ENCODE results near the gene IFNK.

Gene IFNK

GRCh38 chr9:27539479-27540441 lies 15.7 kb downstream of the IFNK start:
- no peak for DNase-seq

GRCh38 chr9:27540502-27540901 lies 16.4 kb downstream of the IFNK start:
- no peak for DNase-seq

GRCh38 chr9:27541740-27542139 lies 17.6 kb downstream of the IFNK start:
- no peak for DNase-seq

- DNase-seq: no peak
Measured at GRCh38 chr9:27542508-27542907, 18.4 kb downstream of the IFNK start.

GRCh38 chr9:27545471-27545870 lies 21.4 kb downstream of the IFNK start:
- no peak for DNase-seq

GRCh38 chr9:27548055-27548741 lies 24.1 kb downstream of the IFNK start:
- peak; percentile 25 for DNase-seq

- DNase-seq: no peak
Measured at GRCh38 chr9:27549196-27549755, 25.2 kb downstream of the IFNK start.

- no peak for DNase-seq
Measured at GRCh38 chr9:27554712-27555111, 30.6 kb downstream of the IFNK start.

GRCh38 chr9:27556470-27556869 lies 32.4 kb downstream of the IFNK start:
- DNase-seq: no peak

- no peak for DNase-seq
Measured at GRCh38 chr9:27558307-27558706, 34.2 kb downstream of the IFNK start.

GRCh38 chr9:27560457-27560856 lies 36.4 kb downstream of the IFNK start:
- no peak for DNase-seq

GRCh38 chr9:27561685-27562084 lies 37.6 kb downstream of the IFNK start:
- no peak for DNase-seq

GRCh38 chr9:27563738-27564430 lies 39.8 kb downstream of the IFNK start:
- DNase-seq: no peak

GRCh38 chr9:27564670-27565069 lies 40.6 kb downstream of the IFNK start:
- DNase-seq: no peak

GRCh38 chr9:27565696-27566095 lies 41.6 kb downstream of the IFNK start:
- DNase-seq: no peak

GRCh38 chr9:27566118-27566517 lies 42.0 kb downstream of the IFNK start:
- DNase-seq: no peak

- DNase-seq: no peak
Measured at GRCh38 chr9:27569406-27569805, 45.3 kb downstream of the IFNK start.

GRCh38 chr9:27571011-27571410 lies 46.9 kb downstream of the IFNK start:
- no peak for DNase-seq

GRCh38 chr9:27572061-27572460 lies 48.0 kb downstream of the IFNK start:
- no peak for DNase-seq

GRCh38 chr9:27572566-27572917 lies 48.5 kb downstream of the IFNK start:
- peak; percentile 46 for DNase-seq

GRCh38 chr9:27572918-27573633 lies 49.0 kb downstream of the IFNK start, which contains the start of gene C9orf72:
C9orf72 (minus strand) TSS chr9:27573481; CDS start chr9:27567120, 6,361 bp downstream.
- peak; percentile 84 for DNase-seq

Data from DMS79 treated with DMSO at 0.1 percent for 48 hours (cell line).